Activated CD4-positive, alpha-beta T cell treated with anti-CD3 and anti-CD28 coated beads, Interleukin-2, amount 50 U/mL, for 16 hours (primary cell): ENCODE measurements around the gene FOXO3B.
"Not testable (repeated sequence)": the region's sequence is repeated elsewhere in the genome, so short reads cannot be mapped to it uniquely, and the experiment has no call there.

Source experiments
- DNase-seq: peaks from one replicate; pipeline ENCODE4 v3.0.0-alpha.2; 2020

The FOXO3B gene

GRCh38 chr17:18681767-18682571 lies at the start of gene FOXO3B:
FOXO3B (minus strand) TSS chr17:18682314; CDS start chr17:18681651, 663 bp downstream.
- DNase-seq: peak; percentile 84

GRCh38 chr17:18723509-18723908 lies 41.4 kb upstream of the FOXO3B start:
- DNase-seq: not testable (repeated sequence)

- not testable (repeated sequence) for DNase-seq
Measured at GRCh38 chr17:18722612-18723011, 40.5 kb upstream of the FOXO3B start.

GRCh38 chr17:18721775-18722547 lies 39.8 kb upstream of the FOXO3B start:
- DNase-seq: not testable (repeated sequence)

GRCh38 chr17:18719428-18720110 lies 37.5 kb upstream of the FOXO3B start:
- DNase-seq: not testable (repeated sequence)

- not testable (repeated sequence) for DNase-seq
Measured at GRCh38 chr17:18718643-18719427, 36.7 kb upstream of the FOXO3B start.

- peak; percentile 51 for DNase-seq
Measured at GRCh38 chr17:18712354-18712999, 30.4 kb upstream of the FOXO3B start.

GRCh38 chr17:18708215-18708614 lies 26.1 kb upstream of the FOXO3B start:
- DNase-seq: not testable (repeated sequence)

GRCh38 chr17:18705955-18706354 lies 23.8 kb upstream of the FOXO3B start:
- DNase-seq: not testable (repeated sequence)

- not testable (repeated sequence) for DNase-seq
Measured at GRCh38 chr17:18698473-18699103, 16.5 kb upstream of the FOXO3B start.

GRCh38 chr17:18695143-18695542 lies 13.0 kb upstream of the FOXO3B start:
- not testable (repeated sequence) for DNase-seq

GRCh38 chr17:18682668-18683067 lies 554 bp upstream of the FOXO3B start:
- DNase-seq: not testable (repeated sequence)

GRCh38 chr17:18677381-18677780 lies 4.7 kb downstream of the FOXO3B start:
- DNase-seq: not testable (repeated sequence)

- DNase-seq: not testable (repeated sequence)
Measured at GRCh38 chr17:18676928-18677327, 5.2 kb downstream of the FOXO3B start.

- DNase-seq: not testable (repeated sequence)
Measured at GRCh38 chr17:18672395-18673227, 9.5 kb downstream of the FOXO3B start.

GRCh38 chr17:18668625-18669024 lies 13.5 kb downstream of the FOXO3B start:
- DNase-seq: not testable (repeated sequence)

GRCh38 chr17:18667535-18667934 lies 14.6 kb downstream of the FOXO3B start:
- DNase-seq: not testable (repeated sequence)

GRCh38 chr17:18666326-18666725 lies 15.8 kb downstream of the FOXO3B start:
- not testable (repeated sequence) for DNase-seq

- DNase-seq: not testable (repeated sequence)
Measured at GRCh38 chr17:18661924-18662624, 20.0 kb downstream of the FOXO3B start.

GRCh38 chr17:18650094-18650493 lies 32.0 kb downstream of the FOXO3B start:
- not testable (repeated sequence) for DNase-seq
